Endothelial cell of umbilical vein (primary cell): Measurements from ENCODE around the gene CRYGN.

Experiments
- EZH2 ChIP-seq: IDR thresholded peaks from 2 replicates; pipeline ENCODE4 v1.6.1; 2012; ENCODE audit warnings: borderline replicate concordance, low read depth, mild to moderate bottlenecking, moderate library complexity, low read length, inconsistent platforms; ENCODE audit not compliant: severe bottlenecking
- FOS ChIP-seq: IDR thresholded peaks from 2 replicates; pipeline ENCODE4 v1.6.1; 2011; ENCODE audit warnings: mild to moderate bottlenecking, low read length, moderate library complexity, borderline replicate concordance; ENCODE audit not compliant: insufficient read depth
- GATA2 ChIP-seq: IDR thresholded peaks from 2 replicates; pipeline ENCODE4 v1.7.0; 2011; ENCODE audit warnings: low read depth, mild to moderate bottlenecking, moderate library complexity, mixed read lengths, low read length; ENCODE audit not compliant: insufficient read length, insufficient read depth
- JUN ChIP-seq: IDR thresholded peaks from 2 replicates; pipeline ENCODE4 v1.6.1; 2011; ENCODE audit warnings: borderline replicate concordance, low read depth; ENCODE audit not compliant: insufficient read length, insufficient read depth
- MYC ChIP-seq: IDR thresholded peaks from one replicate; pipeline ENCODE4 v1.6.1; 2011; ENCODE audit warnings: mild to moderate bottlenecking, low read depth, low read length
- POLR2A ChIP-seq: IDR thresholded peaks from 2 replicates; pipeline ENCODE4 v1.6.1; 2012; ENCODE audit warnings: low read depth, mild to moderate bottlenecking, control low read depth, low read length
- POLR2AphosphoS5 ChIP-seq: IDR thresholded peaks from 2 replicates; pipeline ENCODE4 v1.6.1; 2012; ENCODE audit warnings: low read depth, mild to moderate bottlenecking, control low read depth, low read length, moderate library complexity; ENCODE audit not compliant: insufficient read depth
- TF ChIP-seq, protein P1 (sequence below), 2 donors: IDR thresholded peaks; 1 replicate in 1 of 2; 2 replicates in 1 of 2; pipeline ENCODE4 v1.5.1; 2011; ENCODE audit warnings: low read length in 2 of 2, mild to moderate bottlenecking in 2 of 2, moderate library complexity in 2 of 2, control low read depth in 1 of 2, inconsistent platforms in 1 of 2, low read depth in 1 of 2; ENCODE audit not compliant: insufficient read depth in 1 of 2; ENCODE audit errors: extremely low read depth in 1 of 2

DNA sequence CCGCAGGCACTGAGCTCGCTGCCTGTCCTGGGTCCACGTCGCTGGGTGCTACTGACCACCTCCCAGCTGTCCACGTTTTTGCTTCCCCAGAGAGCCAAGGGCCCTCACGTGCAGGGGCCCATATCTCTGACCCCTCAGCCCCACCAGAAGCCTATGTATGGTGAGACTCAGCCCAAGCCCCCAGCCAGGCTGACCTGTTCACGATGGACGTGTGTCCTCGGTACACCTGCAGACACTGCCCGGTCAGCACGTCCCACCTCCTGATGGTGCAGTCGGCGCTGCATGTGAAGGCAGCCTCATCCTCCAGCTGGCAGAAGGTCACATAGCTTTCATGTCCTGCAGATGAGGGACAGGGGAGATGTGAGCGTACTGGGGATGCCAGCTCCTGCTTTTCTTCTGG lies 40.0 kb downstream of the CRYGN start:
- TF ChIP-seq, protein P1, sequence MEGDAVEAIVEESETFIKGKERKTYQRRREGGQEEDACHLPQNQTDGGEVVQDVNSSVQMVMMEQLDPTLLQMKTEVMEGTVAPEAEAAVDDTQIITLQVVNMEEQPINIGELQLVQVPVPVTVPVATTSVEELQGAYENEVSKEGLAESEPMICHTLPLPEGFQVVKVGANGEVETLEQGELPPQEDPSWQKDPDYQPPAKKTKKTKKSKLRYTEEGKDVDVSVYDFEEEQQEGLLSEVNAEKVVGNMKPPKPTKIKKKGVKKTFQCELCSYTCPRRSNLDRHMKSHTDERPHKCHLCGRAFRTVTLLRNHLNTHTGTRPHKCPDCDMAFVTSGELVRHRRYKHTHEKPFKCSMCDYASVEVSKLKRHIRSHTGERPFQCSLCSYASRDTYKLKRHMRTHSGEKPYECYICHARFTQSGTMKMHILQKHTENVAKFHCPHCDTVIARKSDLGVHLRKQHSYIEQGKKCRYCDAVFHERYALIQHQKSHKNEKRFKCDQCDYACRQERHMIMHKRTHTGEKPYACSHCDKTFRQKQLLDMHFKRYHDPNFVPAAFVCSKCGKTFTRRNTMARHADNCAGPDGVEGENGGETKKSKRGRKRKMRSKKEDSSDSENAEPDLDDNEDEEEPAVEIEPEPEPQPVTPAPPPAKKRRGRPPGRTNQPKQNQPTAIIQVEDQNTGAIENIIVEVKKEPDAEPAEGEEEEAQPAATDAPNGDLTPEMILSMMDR (IDR thresholded peaks at IDR 0.05; ENCODE audit: extremely low read depth in 1 of 2, insufficient read depth in 1 of 2, low read depth in 1 of 2, low read length in 2 of 2): no peak
- TF ChIP-seq POLR2A (no peak), EZH2 (no peak), MYC (no peak), POLR2AphosphoS5 (no peak), JUN (no peak), FOS (no peak), GATA2 (no peak)
